Retinal pigment epithelial cell (primary cell): ENCODE measurements around the gene RAB41.
"Not testable (repeated sequence)": the region's sequence is repeated elsewhere in the genome, so short reads cannot be mapped to it uniquely, and the experiment has no call there.

Experiments used
- DNase-seq: peaks from one replicate; pipeline ENCODE4 v3.0.0-alpha.2; 2010; ENCODE audit warnings: low read depth
- H3K4me3 ChIP-seq: 2 replicates; pipeline ENCODE4 v1.5.1; 2011; ENCODE audit warnings: mild to moderate bottlenecking, low read length, control low read depth, moderate library complexity
- CTCF ChIP-seq: conservative IDR thresholded peaks from 2 replicates; pipeline ENCODE4 v1.5.1; 2011; ENCODE audit warnings: low read depth, low read length, control low read depth, inconsistent platforms

Gene RAB41

GRCh38 chrX:70281951-70282350, at the start of gene RAB41:
TSS of gene RAB41 (plus strand) at chrX:70282172. CDS start at chrX:70282218, 46 bp downstream.
- no peak for TF ChIP-seq CTCF
- DNase-seq = no peak
- no peak within 1 kb of the TSS for H3K4me3 ChIP-seq

- no peak for DNase-seq
- no peak for TF ChIP-seq CTCF
- no peak within 1 kb of the TSS for H3K4me3 ChIP-seq
Measured at GRCh38 chrX:70234355-70234754, 47.6 kb upstream of the RAB41 start, which contains the start of gene AWAT1. TSS of gene AWAT1 (plus strand) at chrX:70234655. CDS start at chrX:70234696, 41 bp downstream.

- no peak for TF ChIP-seq CTCF
- DNase-seq = no peak
- no peak overlapping the region for H3K4me3 ChIP-seq
Measured at GRCh38 chrX:70240751-70241150, 41.2 kb upstream of the RAB41 start.

GRCh38 chrX:70241501-70241900, 40.5 kb upstream of the RAB41 start:
- H3K4me3 ChIP-seq = no peak overlapping the region

GRCh38 chrX:70243601-70244000, 38.4 kb upstream of the RAB41 start:
- DNase-seq, H3K4me3 ChIP-seq: not testable (repeated sequence)

More at GRCh38 chrX:70241501-70241900, 40.5 kb upstream of the RAB41 start:
- no peak for DNase-seq
- no peak for TF ChIP-seq CTCF

- DNase-seq = no peak
- H3K4me3 ChIP-seq = no peak overlapping the region
- TF ChIP-seq CTCF = no peak
Measured at GRCh38 chrX:70244881-70245280, 37.1 kb upstream of the RAB41 start.

- H3K4me3 ChIP-seq = no peak overlapping the region
- DNase-seq = no peak
- TF ChIP-seq CTCF = no peak
Measured at GRCh38 chrX:70247252-70247651, 34.7 kb upstream of the RAB41 start.

GRCh38 chrX:70252491-70252890, 29.5 kb upstream of the RAB41 start:
- no peak for TF ChIP-seq CTCF
- DNase-seq = no peak
- H3K4me3 ChIP-seq = no peak overlapping the region
